B cell (primary cell): ENCODE results near the gene LMO1. TPM values are rescaled to one million over a fixed set of nuclear protein-coding genes. Genes with fewer than 3 reads are reported as not detected.

Experiments used
- ATAC-seq: fragments of 200-7000 bp; cut with Tn5 transposase; one replicate; pipeline ENCODE4 v1.10.0; 2021; ENCODE audit warnings: low read depth, mild to moderate bottlenecking, moderate number of reproducible peaks, moderate library complexity
- CTCF ChIA-PET: fragments of 350-600 bp; sonication (Branson Sonifier 250); formaldehyde crosslinking; loops from one replicate; lab custom pipeline; 2021; ENCODE audit warnings: antibody characterized with exemption, inconsistent platforms; lab: Charles Lee
- POLR2A ChIA-PET: fragments of 350-600 bp; sonication (Branson Sonifier 250); formaldehyde crosslinking; loops from one replicate; lab custom pipeline; 2021; ENCODE audit warnings: antibody characterized with exemption; lab: Charles Lee
- DNase-seq: peaks from one replicate; pipeline ENCODE4 v3.0.0; 2013
- H2AFZ ChIP-seq: 2 replicates; pipeline ENCODE4 v1.6.1; 2012; ENCODE audit warnings: mild to moderate bottlenecking, low read depth, low read length; ENCODE audit not compliant: insufficient read depth, poor library complexity, severe bottlenecking
- H3K27ac ChIP-seq, 2 donors: 1 replicate in 1 of 2; 2 replicates in 1 of 2; pipeline ENCODE4 v1.5.1; 2012 to 2013; ENCODE audit warnings: low read length in 2 of 2, mild to moderate bottlenecking in 2 of 2, moderate library complexity in 1 of 2
- H3K27me3 ChIP-seq, 4 experiments: fragments of 200-600 bp in 1 of 4; sonication (generic) in 1 of 4; replicated peaks in 1 of 4; 1 replicate in 2 of 4; 2 replicates in 2 of 4; pipeline versions ENCODE4 v1.6.1 to v1.7.0; 2013 to 2016; ENCODE audit warnings: low read length in 3 of 4, mild to moderate bottlenecking in 2 of 4, mixed read lengths in 1 of 4, moderate library complexity in 1 of 4; ENCODE audit not compliant: insufficient read depth in 4 of 4, control insufficient read depth in 3 of 4; ENCODE audit errors: control extremely low read depth in 1 of 4
- H3K36me3 ChIP-seq, 2 experiments: replicated peaks in 1 of 2; 1 replicate in 1 of 2; 2 replicates in 1 of 2; pipeline versions ENCODE4 v1.6.1 to v1.7.1; 2013; ENCODE audit warnings: low read length in 1 of 2; ENCODE audit not compliant: insufficient read depth in 2 of 2, control insufficient read depth in 1 of 2; ENCODE audit errors: control extremely low read depth in 1 of 2, extremely low read depth in 1 of 2
- H3K4me1 ChIP-seq, 2 donors: fragments of 200-600 bp in 1 of 2; sonication (generic) in 1 of 2; 1 replicate in 1 of 2; 2 replicates in 1 of 2; pipeline versions ENCODE4 v1.5.1 to v1.6.1; 2013 to 2017; ENCODE audit warnings: low read length in 2 of 2; ENCODE audit not compliant: control insufficient read depth in 2 of 2, insufficient read depth in 2 of 2
- H3K4me2 ChIP-seq: replicated peaks from 2 replicates; pipeline ENCODE3; 2012; ENCODE audit warnings: mild to moderate bottlenecking, low read depth, low read length; ENCODE audit not compliant: poor library complexity, severe bottlenecking
- H3K4me3 ChIP-seq, 5 experiments: fragments of 200-600 bp in 1 of 5; sonication (generic) in 1 of 5; 1 replicate in 3 of 5; 2 replicates in 2 of 5; pipeline versions ENCODE4 v1.5.1 to v1.7.0; 2011 to 2016; ENCODE audit warnings: low read length in 4 of 5, mild to moderate bottlenecking in 4 of 5, low read depth in 2 of 5, control low read depth in 1 of 5, moderate library complexity in 1 of 5; ENCODE audit not compliant: insufficient read depth in 1 of 5; ENCODE audit errors: control extremely low read depth in 1 of 5, extremely low read depth in 1 of 5
- H3K79me2 ChIP-seq: fragments of 200-600 bp; sonication (generic); one replicate; pipeline ENCODE4 v1.6.0; 2016; ENCODE audit warnings: low read length; ENCODE audit not compliant: control insufficient read depth, insufficient read depth
- H3K9ac ChIP-seq: fragments of 200-600 bp; sonication (generic); 2 replicates; pipeline ENCODE4 v1.6.1; 2017; ENCODE audit warnings: mild to moderate bottlenecking, low read length, moderate library complexity
- H3K9me3 ChIP-seq, 3 donors: one replicate each; pipeline versions ENCODE4 v1.6.1 to v1.7.1; 2013; ENCODE audit warnings: low read length in 2 of 3; ENCODE audit not compliant: control insufficient read depth in 2 of 3, insufficient read depth in 1 of 3; ENCODE audit errors: control extremely low read depth in 1 of 3
- H4K20me1 ChIP-seq: 2 replicates; pipeline ENCODE4 v1.6.0; 2012; ENCODE audit warnings: mild to moderate bottlenecking, low read length; ENCODE audit not compliant: insufficient read depth, control insufficient read depth, poor library complexity, severe bottlenecking
- H3K27ac Mint-ChIP-seq: one replicate; pipeline ENCODE4 v1.8.0; 2021; ENCODE audit warnings: mixed read lengths
- H3K27me3 Mint-ChIP-seq: one replicate; pipeline ENCODE4 v1.8.0; 2021; ENCODE audit warnings: mixed read lengths
- H3K4me1 Mint-ChIP-seq: one replicate; pipeline ENCODE4 v1.8.0; 2021; ENCODE audit warnings: mixed read lengths
- H3K4me3 Mint-ChIP-seq: one replicate; pipeline ENCODE4 v1.8.0; 2021; ENCODE audit warnings: mixed read lengths
- H3K9me3 Mint-ChIP-seq: one replicate; pipeline ENCODE4 v1.8.0; 2022; ENCODE audit warnings: mixed read lengths; ENCODE audit not compliant: insufficient read depth
- CTCF ChIP-seq: fragments of 200-600 bp; IDR thresholded peaks from one replicate; pipeline ENCODE4 v1.8.0; 2022; ENCODE audit warnings: antibody characterized with exemption, mild to moderate bottlenecking
- EZH2 ChIP-seq: IDR thresholded peaks from 2 replicates; pipeline ENCODE4 v1.6.1; 2012; ENCODE audit warnings: borderline replicate concordance, low read depth, mild to moderate bottlenecking, moderate library complexity, low read length; ENCODE audit not compliant: insufficient read depth, poor library complexity, severe bottlenecking
- WGBS: methylation state at CpG from one replicate; pipeline ENCODE4 v1.1.5; 2013; ENCODE audit warnings: missing lambda C conversion rate; ENCODE audit not compliant: insufficient coverage; 5-methylcytosine and 5-hydroxymethylcytosine counted together
- intact Hi-C: fragments of 100-400 bp; cut with micrococcal nuclease; formaldehyde crosslinking; loops from one replicate; pipeline ENCODE4 v1.10.0; 2022
- polyA plus RNA-seq: library from polyadenylated mRNA; depleted of rRNA; stranded (reverse); fragments of >200 nt; gene quantifications from 2 replicates; pipeline ENCODE4 v1.2.3, GENCODE V29; 2012
- total RNA-seq, 2 donors: library from RNA; stranded (reverse); fragments of 120-200 nt in 1 of 2; gene quantifications; 1 replicate in 1 of 2; 2 replicates in 1 of 2; pipeline versions ENCODE4 v1.2.3 to v1.2.4, GENCODE V29; 2013 to 2022

The LMO1 gene
- total and polyA plus RNA-seq, 2 donors (not counting 1 experiment from before 2014, with no cell fraction given): 0.22 TPM; not detected in 1

- Histone ChIP-seq H4K20me1 (no peaks in the 10 kb centered on the region), H3K4me1 (peaks cover 6 to 10% of the 10 kb centered on the region in 2 donors), H2AFZ (no peak overlapping the region), H3K9me3 (no peaks in the 10 kb centered on the region), H3K27ac (no peak overlapping the region), H3K4me2 (no peak overlapping the region), H3K4me3 (no peak overlapping the region), H3K9ac (no peak overlapping the region), H3K79me2 (no peaks in the 10 kb centered on the region), H3K36me3 (no peaks in the 10 kb centered on the region), H3K27me3 (peaks cover 0 to 2% (median 0%) of the 10 kb centered on the region in 4 experiments)
- TF ChIP-seq EZH2: no peak
- TF ChIP-seq CTCF: no peak
- Mint-ChIP-seq H3K4me3 (no peak overlapping the region), H3K27ac (no peak overlapping the region), H3K9me3 (no peaks in the 10 kb centered on the region), H3K4me1 (peaks cover 13% of the 10 kb centered on the region), H3K27me3 (no peaks in the 10 kb centered on the region)
- CTCF ChIA-PET: interaction anchor here (1.0 to 1.4 kb wide), 2 partner anchors 10 to 32 kb away, joined by 3 to 4 read pairs; partner anchors contain the start of gene LMO1
- POLR2A ChIA-PET: no interaction called here
- DNase-seq (no peak), ATAC-seq (no peak)
- WGBS: 91% methylated on average over 4 of the region's 5 CpGs
- intact Hi-C loops: no loop called here
These were observed 31.3 kb downstream of the LMO1 start for GRCh38 chr11:8232414-8232813.

- ChIA-PET CTCF (interaction anchor here (1.0 to 1.4 kb wide), 2 partner anchors 10 to 32 kb away, joined by 3 to 4 read pairs; partner anchors contain the start of gene LMO1), POLR2A (no interaction called here)
- no peak overlapping the region for H3K27ac ChIP-seq
- no peaks in the 10 kb centered on the region for H3K36me3 ChIP-seq
- no peak overlapping the region for H3K4me2 ChIP-seq
- Mint-ChIP-seq H3K4me1 (peaks cover 13% of the 10 kb centered on the region), H3K4me3 (no peak overlapping the region), H3K9me3 (no peaks in the 10 kb centered on the region), H3K27me3 (no peaks in the 10 kb centered on the region), H3K27ac (no peak overlapping the region)
- H3K27me3 ChIP-seq: peaks cover 0 to 2% (median 0%) of the 10 kb centered on the region in 4 experiments
- no peak overlapping the region for H3K9ac ChIP-seq
- no peak overlapping the region for H2AFZ ChIP-seq
- no peaks in the 10 kb centered on the region for H4K20me1 ChIP-seq
- TF ChIP-seq CTCF (no peak), EZH2 (no peak)
- H3K4me1 ChIP-seq: peaks cover 6 to 10% of the 10 kb centered on the region in 2 donors
- ATAC-seq (no peak), DNase-seq (no peak)
- 83% methylated on average over 3 of the region's 5 CpGs for WGBS
- intact Hi-C loops: no loop called here
- no peaks in the 10 kb centered on the region for H3K9me3 ChIP-seq
- no peaks in the 10 kb centered on the region for H3K79me2 ChIP-seq
- H3K4me3 ChIP-seq: no peak overlapping the region
These were observed 31.7 kb downstream of the LMO1 start for GRCh38 chr11:8231979-8232378.
